Stimulated activated CD4-positive, alpha-beta T cell treated with anti-CD3 and anti-CD28 coated beads, Interleukin-1b, Interleukin-23, amount 100 ng/mL, for 1 hour (primary cell): ENCODE measurements around the gene SWI5.
"Not testable (repeated sequence)": the region's sequence is repeated elsewhere in the genome, so short reads cannot be mapped to it uniquely, and the experiment has no call there.

Source experiments
- DNase-seq, 2 donors: peaks; one replicate each; pipeline ENCODE4 v3.0.0-alpha.2; 2020; ENCODE audit warnings: low read depth in 2 of 2

The SWI5 gene

DNA sequence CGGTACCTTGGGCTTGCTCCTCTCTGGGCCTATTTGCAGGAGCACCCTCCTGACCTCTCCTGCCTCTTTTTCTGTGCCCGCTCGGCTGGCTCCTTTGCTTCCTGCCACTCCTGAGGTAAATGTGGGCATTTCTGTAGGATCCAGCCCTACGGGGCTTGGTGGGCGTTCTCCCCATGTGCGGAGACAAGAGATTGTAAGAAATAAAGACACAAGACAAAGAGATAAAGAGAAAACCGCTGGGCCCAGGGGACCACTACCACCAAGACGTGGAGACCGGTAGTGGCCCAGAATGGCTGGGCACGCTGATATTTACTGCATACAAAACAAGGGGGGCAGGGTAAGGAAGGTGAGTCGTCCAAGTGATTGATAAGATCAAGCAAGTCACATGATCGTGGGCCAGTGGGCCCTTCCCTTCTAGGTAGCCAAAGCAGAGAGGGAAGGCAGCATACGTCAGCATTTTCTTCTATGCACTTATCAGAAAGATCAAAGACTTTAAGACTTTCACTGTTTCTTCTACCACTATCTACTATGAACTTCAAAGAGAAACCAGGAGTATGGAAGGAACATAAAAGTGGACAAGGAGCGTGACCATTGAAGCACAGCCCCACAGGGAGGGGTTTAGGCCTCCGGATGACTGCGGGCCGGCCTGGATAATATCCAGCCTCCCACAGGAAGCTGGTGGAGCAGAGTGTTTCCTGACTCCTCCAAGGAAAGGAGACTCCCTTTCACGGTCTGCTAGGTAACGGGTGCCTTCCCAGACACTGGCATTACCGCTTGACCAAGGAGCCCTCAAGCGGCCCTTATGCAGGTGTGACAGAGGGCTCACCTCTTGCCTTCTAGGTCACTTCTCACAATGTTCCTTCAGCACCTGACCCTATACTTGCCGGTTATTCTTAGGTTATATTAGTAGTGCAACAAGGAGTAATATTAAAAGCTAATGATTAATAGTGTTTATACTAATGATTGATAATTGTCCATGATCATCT is 3.3 kb downstream of the SWI5 start:
- DNase-seq = not testable (repeated sequence)

DNA sequence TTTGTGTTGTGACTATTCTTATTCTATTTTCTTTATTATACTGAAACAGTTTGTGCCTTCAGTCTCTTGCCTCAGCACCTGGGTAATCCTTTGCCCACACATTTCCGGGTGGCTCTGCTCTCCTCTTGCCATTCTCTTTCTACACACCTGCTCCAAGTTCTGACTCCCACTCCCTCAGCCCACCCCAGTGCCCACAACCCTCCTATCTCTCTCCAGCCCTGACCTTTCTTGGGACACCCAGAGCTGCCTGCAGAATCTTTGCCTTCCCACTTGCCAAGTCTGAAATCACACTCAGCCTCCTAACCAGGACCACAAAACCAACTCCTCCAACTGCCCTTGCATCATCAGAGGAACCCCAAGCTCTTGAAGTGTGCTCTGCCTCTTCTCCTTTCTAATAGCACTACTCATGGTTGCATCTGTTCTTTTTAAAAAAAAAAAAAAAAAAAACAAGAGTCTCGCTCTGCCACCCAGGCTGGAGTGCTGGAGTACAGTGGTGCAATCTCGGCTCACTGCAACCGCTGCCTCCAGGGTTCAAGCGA is 4.1 kb downstream of the SWI5 start:
- no peak for DNase-seq

DNA sequence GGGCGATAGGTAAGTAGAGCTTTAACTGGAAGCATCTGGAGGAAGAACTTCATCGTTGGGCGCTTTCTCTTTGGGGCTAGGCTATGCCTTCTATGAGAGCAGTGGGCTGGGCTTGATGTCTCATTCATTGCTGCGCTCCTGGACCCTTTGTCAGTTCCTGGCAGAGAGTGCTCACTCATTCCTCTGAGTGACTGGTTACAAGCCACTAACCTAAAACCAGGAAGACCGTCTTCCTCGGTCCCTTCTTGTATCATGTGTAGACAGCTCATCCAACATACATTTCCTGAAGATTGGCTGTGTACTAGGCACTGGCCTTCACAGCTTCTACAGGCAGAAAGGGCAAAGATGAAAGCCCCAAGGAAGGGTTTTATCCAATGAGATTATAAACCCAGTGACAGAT is 6.4 kb downstream of the SWI5 start:
- no peak for DNase-seq

DNA sequence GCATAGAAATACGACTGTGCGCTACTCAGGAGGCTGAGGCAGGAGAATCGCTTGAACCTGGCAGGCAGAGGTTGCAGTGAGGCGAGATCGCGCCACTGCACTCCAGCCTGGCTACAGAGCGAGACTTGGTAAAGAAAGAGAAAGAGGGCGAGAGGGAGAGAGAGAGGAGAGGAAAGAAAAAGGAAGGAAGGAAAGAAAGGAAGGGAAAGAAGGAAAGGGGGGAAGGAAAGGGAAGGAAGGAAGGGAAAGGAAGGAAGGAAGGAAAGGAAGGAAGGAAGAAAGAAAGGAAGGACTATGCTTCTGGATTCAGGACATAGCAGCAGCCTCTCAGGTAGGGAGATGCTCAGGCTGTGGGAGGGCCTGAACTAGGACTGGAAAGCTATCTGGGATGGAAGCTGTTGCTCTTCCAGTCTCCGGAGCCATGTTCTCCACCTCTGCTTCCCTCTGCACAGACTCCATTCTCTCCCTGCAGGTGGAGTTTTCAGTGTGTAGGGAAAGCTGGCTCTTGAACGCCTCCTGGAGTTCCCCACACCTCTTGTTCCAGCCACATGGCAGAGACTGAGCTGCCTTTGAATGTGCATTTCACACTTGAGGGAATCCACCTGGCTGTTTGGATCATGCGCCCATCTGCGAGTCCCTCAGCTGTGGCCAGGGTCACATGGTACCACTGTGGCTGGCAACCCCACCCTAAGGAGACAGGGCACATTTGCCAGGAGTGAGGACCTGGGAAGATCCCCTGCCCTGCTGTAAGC is 9.1 kb downstream of the SWI5 start:
- no peak for DNase-seq

DNA sequence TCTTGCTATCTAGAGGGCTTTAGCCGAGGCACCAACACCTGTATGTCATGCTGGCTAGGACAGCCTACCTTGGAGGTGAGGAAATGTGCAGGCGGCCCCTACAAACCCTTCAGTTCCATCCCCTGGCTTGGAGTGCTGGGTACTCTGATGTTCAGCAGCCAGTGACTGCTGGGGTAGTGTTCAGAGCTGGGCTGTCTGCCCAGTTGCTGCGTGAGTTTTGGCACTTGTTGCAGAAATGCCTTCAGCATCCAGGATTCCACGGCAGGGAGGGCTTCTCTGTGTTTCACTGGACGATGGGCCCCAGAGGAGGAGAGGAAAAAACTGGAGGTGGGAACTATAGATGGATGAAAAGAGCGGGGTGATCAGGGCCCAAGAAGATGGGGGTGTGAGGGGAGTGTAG is 10.4 kb downstream of the SWI5 start:
- no peak for DNase-seq

DNA sequence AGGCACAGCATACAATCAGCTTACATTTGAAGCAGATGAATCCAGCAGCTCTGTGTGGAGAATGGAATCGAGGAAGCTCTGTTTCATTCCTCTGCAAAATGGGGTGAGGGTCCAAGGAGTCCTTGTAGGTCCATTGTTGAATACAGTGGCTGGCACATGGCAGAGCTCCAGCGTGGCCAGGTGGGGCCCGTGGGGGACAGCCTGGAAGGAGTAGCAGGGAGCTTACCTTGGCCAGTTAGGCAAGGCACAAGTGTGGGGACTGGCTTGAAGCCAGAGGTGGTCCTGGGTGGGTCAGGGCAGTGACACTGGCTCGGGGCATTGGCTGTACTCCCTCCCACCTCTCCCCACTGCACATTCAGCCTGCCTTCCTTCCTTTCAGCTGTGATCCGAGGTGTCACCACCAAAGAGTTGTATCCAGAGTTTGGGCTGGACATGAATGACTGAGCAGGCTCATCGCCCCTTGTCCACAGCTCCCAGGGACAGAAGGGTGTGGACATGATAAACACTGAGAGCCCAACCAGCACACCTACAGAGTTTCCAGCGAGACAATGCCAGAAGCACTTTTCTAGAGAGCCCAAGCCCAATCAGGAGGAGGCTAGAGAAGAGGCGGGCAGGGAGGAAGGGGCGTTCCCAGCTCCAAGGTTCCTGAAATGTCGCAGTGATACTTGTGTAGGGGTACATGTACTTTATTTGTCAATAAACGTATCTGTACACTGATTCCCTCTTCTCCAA is 12.4 kb downstream of the SWI5 start:
- no peak for DNase-seq

DNA sequence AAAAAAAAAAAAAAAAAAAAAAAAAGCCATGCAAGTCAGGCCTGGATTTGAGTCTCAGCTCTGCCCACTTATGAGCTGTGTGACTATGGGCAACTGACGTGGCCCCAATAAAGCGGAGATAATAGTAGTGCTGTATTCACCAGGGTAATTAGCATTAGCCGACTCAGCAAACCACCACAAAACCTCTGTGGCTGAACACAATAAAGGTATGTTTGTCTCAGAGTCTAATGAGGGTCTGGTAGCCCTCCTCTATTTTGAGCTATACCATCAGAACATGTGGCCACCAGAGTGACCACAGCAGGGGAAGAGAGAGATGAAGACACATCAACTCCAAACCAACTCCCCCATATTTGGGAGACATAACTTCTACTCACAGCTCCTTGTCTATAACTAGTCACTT is 15.9 kb downstream of the SWI5 start:
- DNase-seq = no peak

DNA sequence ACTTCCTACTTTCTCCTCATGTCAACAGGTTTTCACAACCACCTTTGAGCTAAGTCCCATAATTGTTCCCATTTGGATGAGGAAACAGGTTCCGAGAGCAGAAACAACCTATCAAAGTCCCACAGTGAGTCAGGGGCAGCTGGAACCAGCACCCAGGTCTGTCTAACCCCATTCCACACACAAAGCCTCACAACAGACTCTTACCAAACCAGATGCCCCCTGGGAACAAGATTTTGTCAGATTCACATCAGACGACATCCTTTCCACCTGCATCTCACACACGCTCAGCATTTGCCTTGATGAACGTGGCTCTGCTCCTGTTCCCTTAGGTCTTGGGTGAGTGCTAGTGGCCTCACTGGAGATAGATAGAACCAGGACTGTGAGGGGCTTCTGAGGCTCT is 17.0 kb downstream of the SWI5 start:
- DNase-seq = no peak

DNA sequence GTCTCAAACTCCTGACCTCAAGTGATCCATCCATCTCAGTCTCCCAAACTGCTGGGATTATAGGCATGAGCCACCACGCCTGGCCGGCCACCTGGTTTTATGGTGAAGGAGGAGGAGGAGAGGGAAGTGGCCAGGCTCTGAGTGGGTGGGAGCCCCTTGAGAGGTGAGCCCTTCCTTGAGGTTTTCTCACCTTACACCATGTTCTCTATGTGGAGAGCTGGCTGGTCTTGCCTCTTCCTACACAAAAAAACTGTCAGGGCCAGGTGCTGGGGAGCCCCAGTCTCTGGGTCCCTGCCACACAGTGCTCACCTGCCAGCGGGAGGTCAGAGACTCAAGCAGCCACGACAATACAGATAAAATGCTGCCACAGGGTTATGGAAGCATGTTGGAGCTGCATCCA is 18.1 kb downstream of the SWI5 start:
- no peak for DNase-seq

DNA sequence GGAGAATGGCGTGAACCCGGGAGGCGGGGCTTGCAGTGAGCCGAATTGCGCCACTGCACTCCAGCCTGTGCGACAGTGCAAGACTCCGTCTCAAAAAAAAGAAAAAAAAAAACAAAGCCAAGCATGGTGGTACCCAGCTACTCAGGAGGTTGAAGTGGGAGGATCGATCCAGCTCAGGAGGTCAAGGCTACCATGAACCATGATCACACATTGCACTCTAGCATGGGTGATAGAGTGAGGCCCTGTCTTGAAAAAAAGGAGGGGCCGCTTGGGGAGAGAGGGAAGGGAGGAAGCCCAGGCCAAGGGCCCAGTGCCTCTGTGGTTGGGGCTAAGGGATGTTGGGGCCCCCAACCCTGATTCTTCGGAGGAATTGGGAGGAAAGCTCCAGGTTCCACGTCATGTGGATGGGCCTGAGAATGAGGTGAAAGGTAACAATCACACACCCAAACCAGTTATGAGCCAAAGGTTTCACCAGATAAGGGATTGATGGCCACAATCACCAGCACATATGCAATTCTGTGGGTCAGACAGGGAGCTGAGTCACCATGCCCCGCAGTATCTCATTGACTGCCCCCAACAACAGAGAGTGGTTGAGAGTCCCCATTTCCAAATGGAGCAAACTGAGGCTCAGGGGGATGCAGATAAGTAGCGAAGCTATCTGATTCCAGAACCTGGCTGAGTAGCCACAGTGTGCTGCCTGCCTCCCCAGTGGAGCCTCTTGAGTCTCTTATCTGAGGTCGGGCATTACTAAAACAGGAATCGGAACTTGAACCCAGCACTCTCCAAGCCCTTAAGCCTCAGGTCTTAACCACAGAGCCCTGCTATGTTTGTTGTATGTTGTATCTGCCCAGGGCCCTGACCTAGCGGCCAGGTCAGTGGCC is 20.5 kb downstream of the SWI5 start:
- DNase-seq = no peak

DNA sequence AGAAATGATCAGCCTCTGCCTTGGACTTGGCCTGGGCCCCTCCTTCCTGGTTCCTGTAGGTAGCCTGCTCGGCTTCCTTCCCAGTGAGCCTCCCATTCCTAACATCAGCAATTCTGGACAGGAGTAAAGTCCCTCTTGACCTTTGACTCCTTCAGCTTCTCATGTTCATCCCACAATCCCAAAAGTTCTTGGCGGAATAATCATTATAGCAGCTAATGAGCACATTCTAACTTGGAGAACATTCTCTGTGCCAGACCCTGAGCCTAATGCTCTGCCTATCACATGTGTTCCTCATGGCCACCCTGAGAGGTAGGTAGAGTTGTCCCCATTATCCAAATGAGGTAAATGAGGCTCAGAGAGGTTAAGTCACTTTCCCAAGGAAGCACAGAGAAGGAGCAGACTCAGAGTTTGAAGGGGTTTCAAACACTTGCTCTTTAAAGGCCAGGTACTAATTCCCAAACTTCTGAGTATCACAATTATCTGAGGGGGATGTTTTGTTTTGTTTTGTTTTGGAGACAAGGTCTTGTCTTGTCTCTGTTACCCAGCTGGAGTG is 21.2 kb downstream of the SWI5 start:
- no peak for DNase-seq

DNA sequence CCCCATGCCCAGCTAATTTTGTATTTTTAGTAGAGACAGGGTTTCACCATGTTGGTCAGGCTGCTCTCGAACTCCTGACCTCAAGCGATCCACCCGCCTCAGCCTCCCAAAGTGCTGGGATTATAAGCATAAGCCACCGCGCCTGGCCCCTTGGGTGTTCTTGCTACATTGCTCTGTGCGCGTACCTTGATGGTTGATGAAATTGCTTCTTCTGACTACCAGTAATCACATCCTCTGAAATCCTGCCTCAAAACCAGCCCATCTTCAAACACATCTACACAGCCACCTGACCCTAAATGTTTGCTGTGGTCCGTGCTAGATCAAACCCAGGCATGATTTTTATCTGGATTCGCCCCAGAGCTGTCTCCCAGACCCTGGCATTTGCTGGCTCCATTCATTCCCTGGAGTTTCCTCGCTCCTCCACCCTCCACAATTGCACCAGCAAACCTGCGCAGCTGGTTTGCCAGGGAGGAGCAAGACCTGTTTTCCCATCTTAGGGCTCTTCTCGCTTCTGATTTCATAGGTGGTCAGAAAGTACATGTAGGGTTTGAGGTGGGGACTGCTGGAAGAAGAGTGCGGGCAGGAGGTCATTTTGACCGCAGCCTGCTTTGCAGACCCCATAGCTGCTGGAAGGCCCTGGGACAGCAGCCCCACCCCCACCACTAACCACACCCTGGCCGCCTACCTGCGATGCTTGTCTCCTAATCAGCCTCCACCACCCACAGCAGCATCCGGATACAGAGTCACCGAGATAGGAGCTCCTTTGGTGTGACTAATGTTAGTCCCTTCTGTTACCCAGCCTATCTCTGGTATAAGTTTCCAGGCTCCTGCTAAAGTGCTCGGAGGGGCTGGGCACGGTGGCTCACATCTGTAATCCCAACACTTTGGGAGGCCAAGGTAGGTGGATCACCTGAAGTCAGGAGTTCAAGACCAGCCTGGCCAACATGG is 22.7 kb downstream of the SWI5 start:
- no peak for DNase-seq

DNA sequence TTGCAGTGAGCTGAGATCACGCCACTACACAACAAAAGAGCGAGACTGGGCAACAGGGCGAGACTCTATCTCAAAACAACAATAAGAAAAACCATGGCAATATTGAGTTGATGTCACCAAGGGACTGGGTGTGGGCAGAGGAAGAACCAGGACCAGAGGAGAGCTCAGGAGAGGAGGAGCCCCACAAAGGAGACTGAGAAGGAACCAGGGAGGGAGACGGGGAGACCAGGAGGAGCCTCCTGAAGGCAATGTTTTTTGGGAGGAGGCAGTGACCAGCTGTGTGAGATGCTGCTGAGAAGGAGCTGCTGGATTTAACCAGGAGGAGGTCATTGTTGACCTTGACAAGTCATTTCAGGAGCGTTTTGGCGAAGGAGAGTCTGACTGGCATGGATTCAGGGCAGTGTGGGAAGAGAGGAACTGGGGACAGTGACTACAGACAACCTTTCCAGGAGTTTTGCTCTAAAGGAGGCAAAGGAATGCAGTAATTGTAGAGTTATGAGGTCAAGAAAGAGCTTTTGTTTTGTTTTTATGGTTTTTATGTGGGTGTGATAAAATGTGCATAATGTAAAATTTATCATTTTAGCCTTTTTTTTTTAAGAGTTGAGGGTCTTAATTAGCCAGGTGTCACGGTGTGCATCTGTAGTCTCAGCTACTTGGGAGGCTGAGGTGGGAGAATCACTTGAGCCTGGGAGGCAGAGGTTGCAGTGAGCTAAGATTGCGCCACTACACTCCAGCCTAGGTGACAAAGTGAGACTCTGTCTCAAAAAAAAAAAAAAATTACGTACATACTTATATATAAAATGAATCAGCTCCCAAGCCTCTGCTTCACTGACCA is 28.3 kb downstream of the SWI5 start:
- DNase-seq = no peak

DNA sequence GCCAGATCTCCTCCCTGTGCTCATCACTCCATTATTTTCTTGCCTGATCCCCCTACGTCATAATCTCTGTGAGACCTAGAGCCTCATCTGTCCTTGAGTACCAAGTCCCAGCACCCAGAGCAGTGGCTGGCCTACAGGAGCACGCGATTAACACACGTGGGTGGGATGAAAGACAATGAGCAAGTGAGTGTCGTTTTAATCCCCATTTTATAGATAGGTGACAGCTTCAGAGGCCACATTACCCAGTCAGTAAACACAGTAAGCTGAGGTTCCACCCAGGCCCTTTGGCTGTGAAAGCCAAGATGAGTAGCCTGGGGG is 28.9 kb downstream of the SWI5 start:
- no peak for DNase-seq

DNA sequence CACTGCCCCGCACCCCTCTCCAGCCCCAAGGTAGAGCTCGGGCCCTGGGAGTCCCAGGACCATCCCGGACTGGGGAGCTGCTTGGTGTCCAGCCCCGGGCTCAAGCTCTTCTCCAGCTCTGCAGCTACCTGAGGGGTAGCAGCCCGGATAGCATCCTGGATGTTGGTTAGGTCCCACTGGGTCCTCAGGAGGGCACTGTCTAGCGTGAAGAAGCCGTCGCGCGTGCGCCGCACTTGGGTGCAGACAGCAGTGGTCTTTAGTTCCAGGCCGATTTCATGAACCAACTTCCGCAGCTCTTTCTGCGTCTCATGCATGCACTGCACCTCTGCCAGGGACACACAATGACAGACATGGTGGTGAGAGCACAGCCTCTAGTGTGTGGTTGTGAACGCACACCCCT is 33.5 kb downstream of the SWI5 start:
- no peak for DNase-seq

DNA sequence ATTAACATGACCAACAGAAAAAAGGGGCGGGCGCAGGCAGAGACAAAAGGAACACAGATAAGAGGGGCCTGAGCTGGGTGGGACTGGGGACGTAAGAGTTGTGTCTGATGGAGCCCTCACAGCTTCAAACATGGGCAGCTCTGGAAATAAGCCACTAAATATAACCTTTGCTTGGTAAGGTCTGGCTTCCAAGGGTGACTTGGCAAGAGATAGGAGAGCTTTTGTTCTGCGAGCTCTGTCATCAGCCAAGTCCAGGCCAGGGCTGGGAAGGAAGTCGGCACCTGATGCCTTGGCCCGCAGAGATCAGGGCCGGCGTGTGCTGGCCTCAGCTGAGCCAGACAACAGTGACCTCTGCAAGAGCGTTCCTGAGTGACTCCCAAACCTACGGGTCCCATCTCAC is 34.4 kb downstream of the SWI5 start:
- DNase-seq = no peak

DNA sequence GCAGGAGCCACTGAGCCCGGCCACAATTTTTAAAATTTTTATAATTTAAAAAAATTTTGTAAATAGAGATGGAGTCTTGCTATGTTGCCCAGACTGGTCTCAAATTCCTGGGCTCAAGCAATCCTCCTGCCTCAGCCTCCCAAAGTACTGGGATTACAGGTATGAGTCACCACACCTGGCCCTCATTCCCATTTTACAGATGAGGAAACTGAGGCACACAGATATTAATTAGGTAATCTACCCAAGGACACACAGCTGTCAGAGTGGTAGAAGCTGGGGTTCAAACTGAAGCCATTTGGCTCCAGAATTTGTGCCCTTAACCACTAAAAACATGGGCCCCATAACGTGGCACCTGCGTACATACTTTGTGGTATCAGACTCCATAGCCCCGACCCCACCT is 38.6 kb downstream of the SWI5 start:
- no peak for DNase-seq

DNA sequence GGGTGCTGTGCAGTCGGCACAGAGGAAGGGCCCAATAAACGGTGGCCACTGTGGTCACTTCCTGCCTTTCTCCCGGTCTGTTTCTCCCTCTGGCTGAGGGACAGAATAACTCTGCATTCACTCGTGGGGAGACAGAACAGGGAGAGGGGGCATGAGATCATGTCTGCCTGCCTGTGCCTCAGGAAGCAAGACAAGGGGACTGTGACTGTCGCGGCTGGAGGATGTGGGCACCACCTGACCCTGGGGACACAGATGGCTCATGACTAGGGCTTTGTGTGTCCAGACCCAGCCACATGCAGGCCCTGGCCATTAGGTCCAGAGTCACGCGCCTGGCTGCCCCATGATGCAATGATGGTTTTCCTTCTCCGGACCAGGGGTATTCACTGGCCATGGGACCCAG is 40.3 kb downstream of the SWI5 start:
- DNase-seq = no peak

DNA sequence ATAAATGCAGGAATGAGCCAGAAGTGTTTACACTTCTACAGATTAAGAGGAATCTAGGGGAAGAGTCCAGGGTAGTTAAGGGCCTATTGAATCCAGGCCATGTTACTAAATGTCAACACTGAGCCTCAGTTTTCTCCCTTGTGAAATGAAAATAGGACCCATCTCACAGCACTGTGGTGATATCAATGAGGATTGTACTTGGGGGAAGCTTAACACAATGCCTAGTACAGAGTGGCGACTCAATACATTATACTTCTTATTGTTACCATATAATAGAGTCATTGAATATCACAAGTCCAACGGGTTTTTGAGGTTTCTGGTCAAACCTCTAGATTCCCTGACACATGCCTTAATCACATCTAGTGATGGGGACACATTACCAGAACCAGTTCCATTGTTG is 41.6 kb downstream of the SWI5 start:
- DNase-seq = no peak
